IMR-90 (cell line): Measurements from ENCODE around the gene GIMAP8. TPM values are rescaled to one million over a fixed set of nuclear protein-coding genes. Genes with fewer than 3 reads are reported as not detected.

ENCODE experiments used
- ATAC-seq: fragments of 200-7000 bp; cut with Tn5 transposase; 2 replicates; pipeline ENCODE4 v1.9.1; 2020; ENCODE audit warnings: low read depth, mild to moderate bottlenecking, moderate library complexity
- BruUV-seq: library from RNA; stranded (reverse); fragments of 400-500 nt; replicated peaks from 2 replicates; lab custom pipeline; 2021; lab: Mats Ljungman, UMichigan
- CTCF ChIA-PET: fragments of 300-600 bp; formaldehyde crosslinking; extraction: SDS; loops from one replicate; lab custom pipeline; 2021; ENCODE audit warnings: antibody characterized with exemption; lab: Yijun Ruan, JAX
- POLR2A ChIA-PET: fragments of 300-600 bp; sonication (Branson Sonifier 250); formaldehyde crosslinking; loops from one replicate; lab custom pipeline; 2022; ENCODE audit warnings: antibody characterized with exemption; ENCODE audit not compliant: unreplicated experiment; lab: Charles Lee
- DNase-seq: peaks from one replicate; pipeline ENCODE4 v3.0.0; 2013
- H2AFZ ChIP-seq: replicated peaks from 2 replicates; pipeline ENCODE3; 2013; ENCODE audit warnings: low read length, mild to moderate bottlenecking; ENCODE audit not compliant: poor library complexity
- H2AK5ac ChIP-seq: 2 replicates; pipeline ENCODE4 v1.6.1; 2013; ENCODE audit warnings: low read depth, low read length, inconsistent platforms
- H2AK9ac ChIP-seq: replicated peaks from 2 replicates; pipeline ENCODE3; 2013; ENCODE audit warnings: mild to moderate bottlenecking, low read depth, low read length, moderate library complexity; ENCODE audit not compliant: poor library complexity
- H2BK120ac ChIP-seq: 2 replicates; pipeline ENCODE4 v1.6.1; 2013; ENCODE audit warnings: low read depth, low read length, inconsistent platforms
- H2BK15ac ChIP-seq: 3 replicates; pipeline ENCODE4 v1.6.1; 2013; ENCODE audit warnings: low read depth, low read length, inconsistent platforms
- H2BK20ac ChIP-seq: 2 replicates; pipeline ENCODE4 v1.6.1; 2013; ENCODE audit warnings: low read depth, mild to moderate bottlenecking, inconsistent platforms, low read length, moderate library complexity
- H2BK5ac ChIP-seq: 2 replicates; pipeline ENCODE4 v1.6.1; 2013; ENCODE audit warnings: mild to moderate bottlenecking, low read depth, low read length, inconsistent platforms; ENCODE audit not compliant: poor library complexity, severe bottlenecking
- H3K14ac ChIP-seq: replicated peaks from 2 replicates; pipeline ENCODE4 v1.6.1; 2013; ENCODE audit warnings: low read depth, low read length, inconsistent platforms
- H3K18ac ChIP-seq: 2 replicates; pipeline ENCODE4 v1.6.1; 2013; ENCODE audit warnings: low read depth, low read length, control low read depth
- H3K23ac ChIP-seq: 2 replicates; pipeline ENCODE4 v1.6.1; 2013; ENCODE audit warnings: low read depth, low read length, inconsistent platforms
- H3K27ac ChIP-seq: 2 replicates; pipeline ENCODE4 v1.5.1; 2013; ENCODE audit warnings: mild to moderate bottlenecking, control low read depth, low read length; ENCODE audit not compliant: insufficient read depth
- H3K27me3 ChIP-seq: 2 replicates; pipeline ENCODE4 v1.6.1; 2013; ENCODE audit warnings: low read length; ENCODE audit not compliant: control insufficient read depth, insufficient read depth
- H3K36me3 ChIP-seq: 2 replicates; pipeline ENCODE4 v1.6.1; 2013; ENCODE audit warnings: low read length, mixed read lengths; ENCODE audit not compliant: control insufficient read depth, insufficient read depth
- H3K4ac ChIP-seq: 2 replicates; pipeline ENCODE4 v1.6.1; 2013; ENCODE audit warnings: low read depth, low read length, inconsistent platforms
- H3K4me1 ChIP-seq: 2 replicates; pipeline ENCODE4 v1.6.1; 2013; ENCODE audit warnings: low read length, mixed read lengths; ENCODE audit not compliant: control insufficient read depth, insufficient read depth
- H3K4me2 ChIP-seq: 2 replicates; pipeline ENCODE4 v1.6.1; 2013; ENCODE audit warnings: low read depth, mild to moderate bottlenecking, control low read depth, low read length, moderate library complexity
- H3K4me3 ChIP-seq: 2 replicates; pipeline ENCODE4 v1.5.1; 2013; ENCODE audit warnings: low read depth, mild to moderate bottlenecking, control low read depth, low read length, moderate library complexity; ENCODE audit not compliant: insufficient read depth
- H3K56ac ChIP-seq: 2 replicates; pipeline ENCODE4 v1.6.1; 2013; ENCODE audit warnings: low read length, inconsistent platforms; ENCODE audit not compliant: insufficient read depth; ENCODE audit errors: extremely low read depth
- H3K79me1 ChIP-seq, 2 experiments: 2 replicates each; pipeline ENCODE4 v1.6.1; 2013; ENCODE audit warnings: low read length in 2 of 2, inconsistent platforms in 1 of 2, low read depth in 1 of 2
- H3K9ac ChIP-seq: 2 replicates; pipeline ENCODE4 v1.6.1; 2013; ENCODE audit warnings: low read depth, low read length, control low read depth
- H3K9me1 ChIP-seq: 2 replicates; pipeline ENCODE4 v1.6.1; 2013; ENCODE audit warnings: low read length, inconsistent platforms; ENCODE audit not compliant: insufficient read depth
- H3K9me3 ChIP-seq: 2 replicates; pipeline ENCODE4 v1.6.1; 2013; ENCODE audit warnings: low read length; ENCODE audit not compliant: control insufficient read depth, insufficient read depth
- H4K20me1 ChIP-seq: 2 replicates; pipeline ENCODE4 v1.6.1; 2013; ENCODE audit warnings: low read length, inconsistent platforms; ENCODE audit not compliant: insufficient read depth
- H4K5ac ChIP-seq: 2 replicates; pipeline ENCODE4 v1.6.1; 2013; ENCODE audit warnings: mild to moderate bottlenecking, low read depth, low read length, control low read depth
- H4K8ac ChIP-seq, 2 experiments: 2 replicates each; pipeline ENCODE4 v1.6.1; 2013; ENCODE audit warnings: low read depth in 2 of 2, low read length in 2 of 2, control low read depth in 1 of 2, inconsistent platforms in 1 of 2
- H4K91ac ChIP-seq: 2 replicates; pipeline ENCODE4 v1.6.1; 2013; ENCODE audit warnings: low read depth, low read length, inconsistent platforms; ENCODE audit not compliant: insufficient read depth
- BHLHE40 ChIP-seq: fragments of 150-350 bp; IDR thresholded peaks from 2 replicates; pipeline ENCODE4 v1.6.1; 2016; ENCODE audit warnings: mild to moderate bottlenecking, low read depth, low read length
- CEBPB ChIP-seq: IDR thresholded peaks from 2 replicates; pipeline ENCODE4 v1.6.1; 2012; ENCODE audit warnings: low read depth, low read length, improper control_type of control experiment
- CHD1 ChIP-seq: IDR thresholded peaks from 2 replicates; pipeline ENCODE4 v1.6.1; 2012; ENCODE audit warnings: low read depth, low read length, improper control_type of control experiment
- CTCF ChIP-seq: conservative IDR thresholded peaks from 2 replicates; pipeline ENCODE4 v1.5.1; 2012; ENCODE audit warnings: mild to moderate bottlenecking, low read depth, low read length, improper control_type of control experiment
- ELK1 ChIP-seq: fragments of 150-350 bp; IDR thresholded peaks from 2 replicates; pipeline ENCODE4 v1.6.1; 2016; ENCODE audit warnings: low read depth, mild to moderate bottlenecking, low read length, moderate library complexity, borderline replicate concordance
- FOS ChIP-seq: fragments of 150-350 bp; IDR thresholded peaks from 2 replicates; pipeline ENCODE4 v1.6.1; 2016; ENCODE audit warnings: low read depth, low read length
- MAFK ChIP-seq: IDR thresholded peaks from 2 replicates; pipeline ENCODE4 v1.6.1; 2012; ENCODE audit warnings: low read depth, low read length, improper control_type of control experiment
- MAZ ChIP-seq: IDR thresholded peaks from 2 replicates; pipeline ENCODE4 v1.6.1; 2012; ENCODE audit warnings: low read depth, mild to moderate bottlenecking, low read length, improper control_type of control experiment, moderate library complexity, borderline replicate concordance
- NFE2L2 ChIP-seq: fragments of 150-350 bp; IDR thresholded peaks from 2 replicates; pipeline ENCODE4 v1.6.1; 2016; ENCODE audit warnings: low read depth, mild to moderate bottlenecking, low read length
- POLR2A ChIP-seq: IDR thresholded peaks from 2 replicates; pipeline ENCODE4 v1.6.1; 2012; ENCODE audit warnings: mild to moderate bottlenecking, low read depth, low read length
- USF2 ChIP-seq: fragments of 150-350 bp; IDR thresholded peaks from 2 replicates; pipeline ENCODE4 v1.6.1; 2017; ENCODE audit warnings: mild to moderate bottlenecking, antibody characterized with exemption, low read length, low read depth
- WGBS, 2 experiments: methylation state at CpG; one replicate each; pipeline versions ENCODE4 v1.1.5 to v1.1.7; 2013; ENCODE audit warnings: missing lambda C conversion rate in 2 of 2; ENCODE audit not compliant: insufficient read length in 1 of 2; ENCODE audit errors: extremely low coverage in 2 of 2; 5-methylcytosine and 5-hydroxymethylcytosine counted together
- dilution Hi-C: fragments of 300-500 bp; cut with HindIII; formaldehyde crosslinking; loops from one replicate; pipeline ENCODE4 v1.14.3; 2018; ENCODE audit warnings: low sequenced_read_pairs; ENCODE audit not compliant: unreplicated experiment
- in situ Hi-C: fragments of 300-500 bp; cut with MboI; formaldehyde crosslinking; loops from 3 replicates; pipeline ENCODE4 v1.14.3; 2019; ENCODE audit warnings: low sequenced_read_pairs, inconsistent platforms, mixed read lengths
- intact Hi-C: fragments of 100-400 bp; cut with micrococcal nuclease; formaldehyde crosslinking; loops from 2 replicates; pipeline ENCODE4 v1.10.0; 2022
- polyA plus RNA-seq, 3 experiments: library from polyadenylated mRNA; depleted of rRNA; stranded (reverse); fragments of >200 nt; gene quantifications; 2 replicates each; pipeline ENCODE4 v1.2.3, GENCODE V29; 2012; ENCODE audit warnings: low replicate concordance in 1 of 3
- total RNA-seq: library from RNA; depleted of rRNA; stranded (reverse); fragments of >200 nt; gene quantifications from 2 replicates; pipeline ENCODE4 v1.2.3, GENCODE V29; 2012

Gene GIMAP8
- total and polyA plus RNA-seq, 2 of the 4 experiments (the other 2 are of a cell fraction), result not detected

GRCh38 chr7:150409300-150410030 lies 41.0 kb upstream of the GIMAP8 start:
- Histone ChIP-seq H3K4me2 (no peak overlapping the region), H2AK5ac (no peak overlapping the region), H2BK120ac (no peak overlapping the region), H3K56ac (no peak overlapping the region), H3K23ac (no peak overlapping the region), H3K4ac (no peak overlapping the region), H4K91ac (no peak overlapping the region), H2AK9ac (no peak overlapping the region), H2BK5ac (no peak overlapping the region), H3K27me3 (no peaks in the 10 kb centered on the region), H3K4me1 (peaks cover 13% of the 10 kb centered on the region), H4K5ac (no peak overlapping the region), H3K79me1 (peaks cover 0 to 17% of the 10 kb centered on the region in 2 experiments; a peak in 3 of 4 replicates), H4K8ac (no peak overlapping the region), H2BK20ac (no peak overlapping the region), H3K14ac (no peak overlapping the region), H3K18ac (no peak overlapping the region), H3K9ac (no peak overlapping the region), H3K27ac (no peak overlapping the region), H3K9me1 (peaks cover 13% of the 10 kb centered on the region), H3K4me3 (no peak overlapping the region), H2AFZ (no peak overlapping the region), H3K36me3 (no peaks in the 10 kb centered on the region; the same call in 1 of the 2 replicates), H4K20me1 (no peaks in the 10 kb centered on the region; the same call in 1 of the 2 replicates), H3K9me3 (no peaks in the 10 kb centered on the region), H2BK15ac (no peak overlapping the region)
- ATAC-seq, result no peak
- intact Hi-C loops, result no loop called here
- BruUV-seq, result no TSS peak
- dilution Hi-C loops, result no loop called here
- no peak for DNase-seq
- POLR2A ChIA-PET, result no interaction called here
- CTCF ChIA-PET, result interaction anchor here (0.6 kb wide), 1 partner anchor 51 kb away, joined by 6 read pairs; no protein-coding TSS in a partner anchor
- WGBS, 2 experiments, result no CpG with 5 or more reads among the region's 10 CpGs
- TF ChIP-seq MAZ (no peak), MAFK (no peak), FOS (no peak), POLR2A (no peak), CHD1 (no peak), BHLHE40 (no peak), CEBPB (no peak), USF2 (no peak), NFE2L2 (no peak), ELK1 (no peak), CTCF (no peak)
- in situ Hi-C loops, result loop anchor here (25.0 kb wide), 2 partner anchors 547 to 578 kb away; partner anchors contain the start of genes ATP6V0E2, KCNH2 and NOS3
